Transverse colon (tissue), 4 donors: ENCODE results near the gene ZHX3. TPM values are rescaled to one million over a fixed set of nuclear protein-coding genes. Genes with fewer than 3 reads are reported as not detected.
A peak's percentile ranks its signal among the peaks of the same experiment; 100 is the strongest.

Experiments
- DNase-seq: peaks from one replicate; pipeline ENCODE4 v3.0.0-alpha.2; 2019
- H3K27ac ChIP-seq, 4 donors: fragments of 200-600 bp; sonication (generic); 2 replicates each; pipeline ENCODE4 v1.5.1; 2016 to 2018; ENCODE audit warnings: inconsistent platforms in 4 of 4
- H3K27me3 ChIP-seq: fragments of 200-600 bp; sonication (generic); 2 replicates; pipeline ENCODE4 v1.5.1; 2017; ENCODE audit warnings: inconsistent platforms
- H3K36me3 ChIP-seq, 4 donors: fragments of 200-600 bp; sonication (generic); 2 replicates each; pipeline ENCODE4 v1.5.1; 2017 to 2019; ENCODE audit warnings: inconsistent platforms in 4 of 4
- H3K4me1 ChIP-seq, 4 donors: fragments of 200-600 bp; sonication (generic); 2 replicates each; pipeline ENCODE4 v1.5.1; 2017 to 2020; ENCODE audit warnings: inconsistent platforms in 4 of 4
- H3K4me3 ChIP-seq, 4 donors: fragments of 200-600 bp; sonication (generic); 1 replicate in 1 of 4; 2 replicates in 3 of 4; pipeline versions ENCODE4 v1.5.1 to v1.6.1; 2017 to 2019; ENCODE audit warnings: inconsistent platforms in 4 of 4
- H3K9me3 ChIP-seq, 2 donors: fragments of 200-600 bp; sonication (generic); 2 replicates each; pipeline ENCODE4 v1.5.1; 2017 to 2019; ENCODE audit warnings: inconsistent platforms in 2 of 2
- EP300 ChIP-seq: sonication (generic); formaldehyde crosslinking; IDR thresholded peaks from one replicate; pipeline ENCODE4 v1.6.1; 2017; ENCODE audit warnings: antibody characterized with exemption, low read depth
- POLR2A ChIP-seq: fragments of 450-650 bp; IDR thresholded peaks from one replicate; pipeline ENCODE4 v1.6.1; 2016; ENCODE audit warnings: antibody characterized with exemption, mild to moderate bottlenecking, moderate library complexity
- POLR2AphosphoS5 ChIP-seq, 3 donors: sonication (generic); formaldehyde crosslinking; IDR thresholded peaks; one replicate each; pipeline ENCODE4 v1.6.1; 2016; ENCODE audit warnings: antibody characterized with exemption in 3 of 3
- WGBS, 2 donors: methylation state at CpG; one replicate each; pipeline ENCODE4 v1.1.5; 2018; ENCODE audit warnings: low coverage in 1 of 2; 5-methylcytosine and 5-hydroxymethylcytosine counted together
- in situ Hi-C, 4 donors: fragments of 200-750 bp; cut with MboI; loops; one replicate each; pipeline versions ENCODE4 v1.15.0 to v1.15.1; 2017; ENCODE audit warnings: low sequenced_read_pairs in 3 of 4, low pct_ligation_motif_present in 1 of 4, low pct_unique_long_range_greater_than_20kb in 1 of 4
- intact Hi-C: fragments of 100-400 bp; cut with DNase I; formaldehyde crosslinking; loops from one replicate; pipeline ENCODE4 v1.15.1; 2023; ENCODE audit warnings: low total_unique reads
- total RNA-seq, 4 donors: library from RNA; depleted of rRNA; stranded (reverse); fragments of >200 nt; gene quantifications; one replicate each; pipeline ENCODE4 v1.1.0, GENCODE V29; 2016
- TF ChIP-seq, protein P1 (sequence below), 5 experiments: fragments of 200-600 bp in 3 of 5; fragments of 450-650 bp in 2 of 5; sonication (generic) in 3 of 5; IDR thresholded peaks; 1 replicate in 2 of 5; 2 replicates in 3 of 5; pipeline ENCODE4 v1.5.1; 2016 to 2017; ENCODE audit warnings: antibody characterized with exemption in 5 of 5, inconsistent platforms in 3 of 5, mild to moderate bottlenecking in 2 of 5, moderate library complexity in 1 of 5

ZHX3 gene
- total RNA-seq, 4 donors from 2014 or later, result 22.7 to 34.8 (median 26.4) TPM

DNA sequence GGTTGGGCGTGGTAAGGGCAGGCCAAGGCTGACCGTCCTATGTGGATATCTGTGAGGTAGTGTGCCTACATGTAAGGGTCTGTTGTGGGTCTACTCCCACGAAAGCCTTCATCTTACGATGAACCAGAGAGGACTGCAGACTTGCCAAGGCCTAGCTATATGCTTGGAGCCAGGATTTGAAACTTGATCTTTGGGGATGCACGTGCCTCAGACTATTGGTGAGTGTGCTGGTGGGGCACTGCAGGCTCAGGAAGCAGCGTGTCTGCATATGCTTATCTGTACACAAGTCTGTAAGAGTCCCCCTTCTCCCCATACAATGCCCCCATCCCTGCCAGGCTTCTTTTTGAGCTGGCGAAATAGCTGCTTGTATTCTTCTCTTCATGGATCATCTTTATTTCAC, 162.3 kb downstream of the ZHX3 start:
- no peak for TF ChIP-seq EP300
- TF ChIP-seq POLR2A, result no peak
- TF ChIP-seq POLR2AphosphoS5 (IDR thresholded peaks at IDR 0.05), result no peak
- TF ChIP-seq, protein P1, sequence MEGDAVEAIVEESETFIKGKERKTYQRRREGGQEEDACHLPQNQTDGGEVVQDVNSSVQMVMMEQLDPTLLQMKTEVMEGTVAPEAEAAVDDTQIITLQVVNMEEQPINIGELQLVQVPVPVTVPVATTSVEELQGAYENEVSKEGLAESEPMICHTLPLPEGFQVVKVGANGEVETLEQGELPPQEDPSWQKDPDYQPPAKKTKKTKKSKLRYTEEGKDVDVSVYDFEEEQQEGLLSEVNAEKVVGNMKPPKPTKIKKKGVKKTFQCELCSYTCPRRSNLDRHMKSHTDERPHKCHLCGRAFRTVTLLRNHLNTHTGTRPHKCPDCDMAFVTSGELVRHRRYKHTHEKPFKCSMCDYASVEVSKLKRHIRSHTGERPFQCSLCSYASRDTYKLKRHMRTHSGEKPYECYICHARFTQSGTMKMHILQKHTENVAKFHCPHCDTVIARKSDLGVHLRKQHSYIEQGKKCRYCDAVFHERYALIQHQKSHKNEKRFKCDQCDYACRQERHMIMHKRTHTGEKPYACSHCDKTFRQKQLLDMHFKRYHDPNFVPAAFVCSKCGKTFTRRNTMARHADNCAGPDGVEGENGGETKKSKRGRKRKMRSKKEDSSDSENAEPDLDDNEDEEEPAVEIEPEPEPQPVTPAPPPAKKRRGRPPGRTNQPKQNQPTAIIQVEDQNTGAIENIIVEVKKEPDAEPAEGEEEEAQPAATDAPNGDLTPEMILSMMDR (IDR thresholded peaks at IDR 0.05), result no peak
- intact Hi-C loops (no loop called here), in situ Hi-C loops (no loop called here)
- Histone ChIP-seq H3K36me3 (no peaks in the 10 kb centered on the region), H3K9me3 (no peaks in the 10 kb centered on the region), H3K27ac (no peak overlapping the region), H3K4me1 (peaks cover 1 to 37% (median 19%) of the 10 kb centered on the region in 4 donors), H3K27me3 (no peaks in the 10 kb centered on the region), H3K4me3 (no peak overlapping the region)
- DNase-seq, result no peak
- WGBS, 2 donors, result 94% methylated on average over 7 of the region's 7 CpGs; no CpG with 5 or more reads in 1 of the 2 donors

DNA sequence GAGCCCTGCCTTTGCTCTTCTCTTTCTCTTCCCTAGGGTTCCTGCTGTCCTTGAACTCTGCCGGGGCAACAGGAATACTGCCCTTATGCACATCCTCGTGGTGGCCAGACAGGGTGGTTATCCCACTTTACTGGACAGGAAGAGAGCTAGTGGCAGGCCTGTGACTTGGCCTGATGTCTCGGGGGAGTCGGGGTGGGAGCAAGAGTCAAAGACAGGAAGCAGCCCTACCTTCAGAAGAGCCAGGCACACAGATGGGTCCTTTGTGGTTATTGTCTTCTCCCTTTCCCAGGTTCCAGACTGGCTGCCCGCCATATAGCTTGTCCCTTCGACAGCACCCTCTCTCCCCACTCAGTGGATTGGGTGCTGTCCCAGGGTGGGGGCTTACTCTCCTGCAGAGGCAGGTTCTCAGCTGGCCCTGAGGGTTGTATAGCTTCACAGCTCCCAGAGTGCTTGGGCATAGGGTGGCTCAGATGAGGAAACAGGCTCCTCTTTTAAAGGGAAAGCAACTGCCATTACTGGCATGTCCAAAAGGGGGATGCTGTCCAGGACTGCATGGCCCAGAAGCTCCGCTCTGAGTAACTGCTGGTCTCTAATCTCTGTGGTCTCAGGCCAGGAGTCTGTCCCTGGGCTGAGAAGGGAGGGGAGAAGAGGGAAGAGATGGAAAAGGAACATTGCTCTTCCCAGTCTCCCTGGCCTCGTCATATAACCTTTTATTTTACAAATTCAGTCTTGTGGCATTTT, 162.9 kb downstream of the ZHX3 start:
- Histone ChIP-seq H3K27ac (no peak overlapping the region), H3K4me1 (peaks cover 8 to 44% (median 25%) of the 10 kb centered on the region in 4 donors), H3K27me3 (no peaks in the 10 kb centered on the region), H3K4me3 (no peak overlapping the region), H3K9me3 (no peaks in the 10 kb centered on the region), H3K36me3 (no peaks in the 10 kb centered on the region)
- intact Hi-C loops, result no loop called here
- TF ChIP-seq EP300 (no peak), POLR2A (no peak), POLR2AphosphoS5 (IDR thresholded peaks at IDR 0.05) (no peak)
- TF ChIP-seq, protein P1 (IDR thresholded peaks at IDR 0.05), result no peak
- in situ Hi-C loops, result no loop called here
- no peak for DNase-seq
- WGBS, 2 donors, result 83% methylated on average over 8 of the region's 8 CpGs; no CpG with 5 or more reads in 1 of the 2 donors

DNA sequence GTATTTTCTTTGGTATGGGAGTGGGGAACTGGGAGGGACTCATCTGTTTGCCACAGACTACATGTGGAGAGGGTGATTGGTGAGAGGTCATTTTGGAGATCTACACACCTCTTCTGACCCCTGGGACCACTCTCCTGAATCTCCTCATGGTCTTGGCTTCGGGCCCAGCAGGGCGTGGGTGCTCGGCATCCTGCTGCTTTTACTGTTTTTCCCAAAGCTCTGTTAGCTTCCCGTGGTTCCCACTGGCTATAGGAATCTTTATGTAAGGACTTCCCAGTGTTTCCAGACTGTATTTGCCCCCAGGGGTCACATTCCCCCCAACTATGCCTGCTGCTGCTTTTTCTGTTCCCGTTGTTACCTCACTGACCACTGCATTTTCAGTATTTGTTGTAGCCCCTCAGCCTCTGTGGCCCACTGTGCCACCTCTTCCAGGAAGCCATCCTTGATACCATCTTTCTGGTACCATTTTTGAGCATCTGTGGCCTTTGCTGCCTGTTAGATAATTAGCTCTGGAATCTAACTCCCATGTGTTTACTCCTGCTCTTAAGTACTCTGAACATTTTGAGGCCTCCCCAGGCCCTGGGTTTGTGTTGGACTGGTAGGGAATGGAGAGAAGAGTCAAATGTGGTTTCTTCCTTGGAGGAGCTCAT, 165.3 kb downstream of the ZHX3 start:
- 57 to 65% methylated on average over 5 of the region's 5 CpGs for WGBS, 2 donors
- peaks cover 9 to 59% (median 26%) of the 10 kb centered on the region in 4 donors for H3K4me1 ChIP-seq
- DNase-seq, result no peak
- TF ChIP-seq POLR2AphosphoS5 (IDR thresholded peaks at IDR 0.05) (no peak), POLR2A (no peak), EP300 (no peak)
- TF ChIP-seq, protein P1 (IDR thresholded peaks at IDR 0.05), result no peak
- no peaks in the 10 kb centered on the region for H3K27me3 ChIP-seq
- H3K4me3 ChIP-seq, result no peak overlapping the region
- intact Hi-C loops, result no loop called here
- H3K9me3 ChIP-seq, result no peaks in the 10 kb centered on the region
- H3K27ac ChIP-seq, result no peak overlapping the region
- no peaks in the 10 kb centered on the region for H3K36me3 ChIP-seq
- in situ Hi-C loops, result no loop called here

DNA sequence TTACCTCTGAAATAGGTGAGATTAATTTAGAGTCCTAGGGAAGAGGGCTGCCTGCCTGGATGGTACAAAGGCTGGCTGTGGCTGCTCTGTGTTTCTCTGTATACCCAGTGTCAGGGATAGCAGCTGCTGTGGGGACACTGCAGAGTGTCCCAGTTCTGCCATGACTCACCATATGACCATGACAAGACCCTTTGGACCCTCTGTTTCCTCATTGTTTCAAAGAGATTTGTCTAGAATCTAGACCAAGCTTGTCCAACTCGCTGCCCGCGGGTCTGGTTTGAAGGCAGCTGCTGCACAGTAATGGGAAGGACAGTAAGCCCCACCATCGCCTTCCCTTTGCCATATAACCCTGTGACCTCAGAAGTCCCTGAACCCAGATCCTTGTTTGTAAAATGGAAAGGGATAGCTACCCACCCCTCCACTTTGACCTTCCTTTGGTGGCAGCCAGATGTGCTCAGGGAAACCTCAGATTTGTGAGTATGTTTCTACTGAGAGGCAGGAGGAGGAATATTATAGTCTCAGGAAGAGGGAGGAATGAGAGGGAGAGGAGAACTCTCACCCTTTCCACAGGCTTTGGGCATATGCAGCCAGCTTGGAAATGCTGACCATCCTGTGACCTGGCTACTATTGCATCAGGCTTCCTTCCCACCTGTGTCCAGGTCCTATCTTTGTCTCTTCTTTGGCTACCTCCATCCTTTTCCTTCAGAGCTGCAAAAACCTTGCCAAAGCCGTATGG, 166.2 kb downstream of the ZHX3 start:
- H3K9me3 ChIP-seq, result no peaks in the 10 kb centered on the region
- peaks cover 9 to 61% (median 21%) of the 10 kb centered on the region in 4 donors for H3K4me1 ChIP-seq
- no peak for DNase-seq
- no peak for TF ChIP-seq EP300
- TF ChIP-seq, protein P1 (IDR thresholded peaks at IDR 0.05), result no peak
- TF ChIP-seq POLR2A, result no peak
- no peak for TF ChIP-seq POLR2AphosphoS5 (IDR thresholded peaks at IDR 0.05)
- H3K4me3 ChIP-seq, result no peak overlapping the region
- in situ Hi-C loops (no loop called here), intact Hi-C loops (no loop called here)
- H3K27ac ChIP-seq, result peak overlapping the region in 2 of 4 donors; percentile 10 to 11
- 89% methylated on average over 5 of the region's 5 CpGs; no CpG with 5 or more reads in 1 of the 2 donors for WGBS, 2 donors
- H3K27me3 ChIP-seq, result no peaks in the 10 kb centered on the region
- no peaks in the 10 kb centered on the region for H3K36me3 ChIP-seq
